HepG2 (cell line): ENCODE results near the gene AGBL1. TPM values are rescaled to one million over a fixed set of nuclear protein-coding genes. Genes with fewer than 3 reads are reported as not detected.

Experiments used
- ATAC-seq: fragments of 200-7000 bp; cut with Tn5 transposase; 3 replicates; pipeline ENCODE4 v1.9.1; 2020; ENCODE audit warnings: mild to moderate bottlenecking, moderate library complexity
- BruUV-seq: library from RNA; stranded (reverse); fragments of 400-500 nt; replicated peaks from 2 replicates; lab custom pipeline; 2021; lab: Mats Ljungman, UMichigan
- CTCF ChIA-PET: fragments of 300-600 bp; formaldehyde crosslinking; extraction: SDS; loops from one replicate; lab custom pipeline; 2021; ENCODE audit warnings: low total read pairs, inconsistent platforms, low intra/inter-chr PET ratio; lab: Yijun Ruan, JAX
- POLR2A ChIA-PET: fragments of 350-600 bp; sonication (Branson Sonifier 250); formaldehyde crosslinking; loops from one replicate; lab custom pipeline; 2020; ENCODE audit warnings: antibody characterized with exemption, inconsistent platforms; lab: Yijun Ruan, JAX
- DNase-seq: peaks from one replicate; pipeline ENCODE4 v3.0.0-alpha.2; 2015; ENCODE audit warnings: low spot score
- FAIRE-seq: peaks from 3 replicates; lab custom pipeline; 2011; peaks lifted over from hg19 to GRCh38; lab: Jason Lieb, UNC
- H2AFZ ChIP-seq: one replicate; pipeline ENCODE4 v1.6.1; 2011; ENCODE audit warnings: low read length, inconsistent platforms
- H3K27ac ChIP-seq: fragments of 300-600 bp; 3 replicates; pipeline ENCODE4 v1.8.0; 2011; ENCODE audit warnings: mixed run types, mild to moderate bottlenecking, mixed read lengths, low read length, inconsistent platforms; ENCODE audit not compliant: insufficient read depth; ENCODE audit errors: extremely low read length
- H3K27me3 ChIP-seq, 2 experiments: fragments of 200-600 bp in 1 of 2; 2 replicates in 1 of 2; 3 replicates in 1 of 2; pipeline versions ENCODE4 v1.6.0 to v1.8.0; 2011; ENCODE audit warnings: low read length in 2 of 2, mild to moderate bottlenecking in 2 of 2, moderate library complexity in 2 of 2, inconsistent platforms in 1 of 2; ENCODE audit not compliant: insufficient read depth in 2 of 2, control insufficient read depth in 1 of 2
- H3K36me3 ChIP-seq, 2 experiments: fragments of 200-600 bp in 1 of 2; replicated peaks in 1 of 2; 2 replicates in 1 of 2; 3 replicates in 1 of 2; pipeline versions ENCODE4 v1.5.1 to v1.8.0; 2011; ENCODE audit warnings: low read length in 2 of 2, inconsistent platforms in 1 of 2; ENCODE audit not compliant: insufficient read depth in 2 of 2, control insufficient read depth in 1 of 2
- H3K4me1 ChIP-seq: 2 replicates; pipeline ENCODE4 v1.5.1; 2012; ENCODE audit warnings: low read length, inconsistent platforms; ENCODE audit not compliant: insufficient read depth
- H3K4me2 ChIP-seq: 2 replicates; pipeline ENCODE4 v1.6.0; 2011; ENCODE audit warnings: low read depth, low read length, inconsistent platforms
- H3K4me3 ChIP-seq, 3 experiments: fragments of 200-600 bp in 1 of 3; sonication (generic), shearing (Covaris generic) in 1 of 3; replicated peaks in 1 of 3; 2 replicates each; pipeline ENCODE4 v1.5.1; 2011 to 2016; ENCODE audit warnings: low read length in 3 of 3, inconsistent platforms in 2 of 3, low read depth in 2 of 3, mild to moderate bottlenecking in 2 of 3, control low read depth in 1 of 3, mixed read lengths in 1 of 3; ENCODE audit not compliant: insufficient read depth in 1 of 3
- H3K79me2 ChIP-seq: one replicate; pipeline ENCODE4 v1.6.1; 2011; ENCODE audit warnings: low read length, inconsistent platforms; ENCODE audit not compliant: insufficient read depth
- H3K9ac ChIP-seq: 2 replicates; pipeline ENCODE4 v1.6.0; 2011; ENCODE audit warnings: mild to moderate bottlenecking, low read depth, low read length, inconsistent platforms; ENCODE audit not compliant: insufficient read depth
- H3K9me3 ChIP-seq: 2 replicates; pipeline ENCODE4 v1.5.1; 2012; ENCODE audit warnings: mild to moderate bottlenecking, low read length
- H4K20me1 ChIP-seq: 2 replicates; pipeline ENCODE4 v1.6.0; 2011; ENCODE audit warnings: inconsistent platforms, mild to moderate bottlenecking, low read length, moderate library complexity; ENCODE audit not compliant: insufficient read depth
- IKZF4 ChIP-seq: sonication (generic); formaldehyde crosslinking; IDR thresholded peaks from 2 replicates; pipeline ENCODE4 v1.5.1; 2020; ENCODE audit warnings: borderline replicate concordance, mild to moderate bottlenecking, low read depth, missing genetic modification reagents; ENCODE audit errors: not compliant biosample characterization
- KDM2A ChIP-seq: sonication (generic); formaldehyde crosslinking; IDR thresholded peaks from 2 replicates; pipeline ENCODE4 v1.4.0; 2020; ENCODE audit warnings: low read depth, missing genetic modification reagents, borderline replicate concordance
- KDM5A ChIP-seq: fragments of 200-600 bp; sonication (generic); IDR thresholded peaks from 2 replicates; pipeline ENCODE4 v1.7.0; 2018; ENCODE audit warnings: antibody characterized with exemption, mild to moderate bottlenecking, low read length, borderline replicate concordance
- NFIB ChIP-seq: sonication (generic); formaldehyde crosslinking; IDR thresholded peaks from 2 replicates; pipeline ENCODE4 v1.9.0; 2021; ENCODE audit warnings: missing genetic modification reagents, mild to moderate bottlenecking, borderline replicate concordance
- NFKB2 ChIP-seq: sonication (generic); formaldehyde crosslinking; IDR thresholded peaks from 2 replicates; pipeline ENCODE4 v1.4.0; 2020; ENCODE audit warnings: missing genetic modification reagents, borderline replicate concordance
- NFKBIZ ChIP-seq: IDR thresholded peaks from 2 replicates; pipeline ENCODE4 v1.6.1; 2018; ENCODE audit warnings: missing genetic modification reagents, missing compliant biosample characterization
- POLR2AphosphoS5 ChIP-seq: IDR thresholded peaks from 2 replicates; pipeline ENCODE4 v1.6.1; 2012; ENCODE audit warnings: low read depth, low read length
- RARA ChIP-seq: IDR thresholded peaks from 2 replicates; pipeline ENCODE4 v1.6.1; 2016; ENCODE audit warnings: missing genetic modification reagents, missing compliant biosample characterization
- RARG ChIP-seq: sonication (generic); formaldehyde crosslinking; IDR thresholded peaks from 2 replicates; pipeline ENCODE4 v1.4.0; 2020; ENCODE audit warnings: low read depth, mild to moderate bottlenecking, missing genetic modification reagents
- TMF1 ChIP-seq: sonication (generic); formaldehyde crosslinking; IDR thresholded peaks from 2 replicates; pipeline ENCODE4 v1.8.1; 2022; ENCODE audit warnings: low read depth, missing genetic modification reagents
- ZMYM4 ChIP-seq: sonication (generic); formaldehyde crosslinking; IDR thresholded peaks from 2 replicates; pipeline ENCODE4 v1.8.1; 2023; ENCODE audit warnings: mild to moderate bottlenecking, missing genetic modification reagents
- ZNF777 ChIP-seq: sonication (generic); formaldehyde crosslinking; IDR thresholded peaks from 2 replicates; pipeline ENCODE4 v1.4.0; 2020; ENCODE audit warnings: missing genetic modification reagents
- ZNF781 ChIP-seq: sonication (generic); formaldehyde crosslinking; IDR thresholded peaks from 2 replicates; pipeline ENCODE4 v1.5.1; 2020; ENCODE audit warnings: borderline replicate concordance, mild to moderate bottlenecking, missing genetic modification reagents; ENCODE audit errors: not compliant biosample characterization
- ZNF841 ChIP-seq: sonication (generic); formaldehyde crosslinking; IDR thresholded peaks from 2 replicates; pipeline ENCODE4 v1.8.1; 2023; ENCODE audit warnings: missing genetic modification reagents, borderline replicate concordance
- WGBS: methylation state at CpG from one replicate; pipeline ENCODE4 v1.1.6; 2017; ENCODE audit warnings: low lambda C conversion rate; 5-methylcytosine and 5-hydroxymethylcytosine counted together
- in situ Hi-C: cut with HindIII; loops from 2 replicates; pipeline ENCODE4 v1.10.0; 2017; ENCODE audit warnings: low pct_unique_long_range_greater_than_20kb; ENCODE audit not compliant: extremely low pct_ligation_motif_present
- intact Hi-C: fragments of 100-400 bp; cut with micrococcal nuclease; formaldehyde crosslinking; loops from one replicate; pipeline ENCODE4 v1.10.0; 2022; ENCODE audit not compliant: unreplicated experiment
- polyA plus RNA-seq, 8 experiments: library from polyadenylated mRNA; depleted of rRNA in 3 of 8; stranded (reverse) in 7 of 8; unstranded in 1 of 8; fragments of >200 nt; fragmentation: Illumina TruSeq in 4 of 8; extraction: Trizol in 4 of 8; gene quantifications; 2 replicates each; pipeline versions ENCODE4 v1.2.1 to v1.2.3, GENCODE V29; 2011 to 2016; ENCODE audit warnings: low read depth in 4 of 8, missing spikeins in 1 of 8, mixed read lengths in 1 of 8; ENCODE audit not compliant: insufficient read depth in 1 of 8
- total RNA-seq, 5 experiments: library from RNA; depleted of rRNA; stranded (reverse); fragments of >200 nt; fragmentation: Illumina TruSeq; extraction: Trizol; gene quantifications; 2 replicates each; pipeline ENCODE4 v1.2.3, GENCODE V29; 2016; ENCODE audit warnings: low read depth in 1 of 5
- TF ChIP-seq, protein P1 (sequence below): sonication (generic); formaldehyde crosslinking; conservative IDR thresholded peaks from 2 replicates; pipeline ENCODE4 v1.4.0; 2020; ENCODE audit warnings: missing genetic modification reagents
- TF ChIP-seq, protein P2 (sequence below): conservative IDR thresholded peaks from 2 replicates; pipeline ENCODE4 v1.6.1; 2018; ENCODE audit warnings: missing genetic modification reagents
- TF ChIP-seq, protein P3 (sequence below): sonication (generic); formaldehyde crosslinking; IDR thresholded peaks from 2 replicates; pipeline ENCODE4 v1.4.0; 2020; ENCODE audit warnings: low read depth, mild to moderate bottlenecking, missing genetic modification reagents
- TF ChIP-seq, protein P4 (sequence below): sonication (generic); formaldehyde crosslinking; IDR thresholded peaks from 2 replicates; pipeline ENCODE4 v1.5.0; 2020; ENCODE audit warnings: mild to moderate bottlenecking, low read depth, missing genetic modification reagents, borderline replicate concordance
- TF ChIP-seq, protein P5 (sequence below): sonication (generic); formaldehyde crosslinking; IDR thresholded peaks from 2 replicates; pipeline ENCODE4 v1.4.0; 2020; ENCODE audit warnings: missing genetic modification reagents, mild to moderate bottlenecking, borderline replicate concordance

The AGBL1 gene
- total and polyA plus RNA-seq, 2 of the 13 experiments (the other 11 are each of a cell fraction or from before 2014, with no cell fraction given) = 0.01 TPM; not detected in 1

DNA sequence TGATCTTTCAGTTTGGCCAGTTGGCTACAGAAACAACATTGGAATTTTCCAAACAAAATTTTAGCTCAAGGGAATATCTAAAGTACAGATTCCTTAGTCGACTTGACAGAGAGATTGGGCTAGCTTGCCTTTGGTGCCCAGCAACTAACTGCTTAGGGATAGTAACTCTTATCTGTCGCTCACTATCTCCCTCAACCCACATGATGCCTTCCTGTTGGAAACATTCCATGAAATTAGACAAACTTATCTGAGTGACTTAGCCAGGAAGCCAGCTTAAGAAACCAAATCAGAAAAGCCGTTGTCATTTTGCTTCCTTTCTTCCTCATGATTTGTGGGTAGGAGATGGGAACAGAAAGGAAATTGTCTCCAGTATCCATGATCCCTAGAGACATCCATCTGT, 791.2 kb downstream of the AGBL1 start:
- CTCF ChIA-PET = no interaction called here
- TF ChIP-seq KDM2A (CRISPR knock-in tag) = no peak
- TF ChIP-seq NFKB2 (CRISPR knock-in tag) = no peak
- no peak for TF ChIP-seq NFKBIZ (CRISPR knock-in tag)
- TF ChIP-seq IKZF4 (CRISPR knock-in tag) = no peak
- TF ChIP-seq ZMYM4 (CRISPR knock-in tag) = no peak
- TF ChIP-seq ZNF777 (CRISPR knock-in tag) = no peak
- TF ChIP-seq, protein P1, sequence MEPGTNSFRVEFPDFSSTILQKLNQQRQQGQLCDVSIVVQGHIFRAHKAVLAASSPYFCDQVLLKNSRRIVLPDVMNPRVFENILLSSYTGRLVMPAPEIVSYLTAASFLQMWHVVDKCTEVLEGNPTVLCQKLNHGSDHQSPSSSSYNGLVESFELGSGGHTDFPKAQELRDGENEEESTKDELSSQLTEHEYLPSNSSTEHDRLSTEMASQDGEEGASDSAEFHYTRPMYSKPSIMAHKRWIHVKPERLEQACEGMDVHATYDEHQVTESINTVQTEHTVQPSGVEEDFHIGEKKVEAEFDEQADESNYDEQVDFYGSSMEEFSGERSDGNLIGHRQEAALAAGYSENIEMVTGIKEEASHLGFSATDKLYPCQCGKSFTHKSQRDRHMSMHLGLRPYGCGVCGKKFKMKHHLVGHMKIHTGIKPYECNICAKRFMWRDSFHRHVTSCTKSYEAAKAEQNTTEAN (CRISPR knock-in tag) = no peak
- no peak for TF ChIP-seq NFIB (CRISPR knock-in tag)
- TF ChIP-seq ZNF841 (CRISPR knock-in tag) = no peak
- no peak for TF ChIP-seq POLR2AphosphoS5
- TF ChIP-seq, protein P2, sequence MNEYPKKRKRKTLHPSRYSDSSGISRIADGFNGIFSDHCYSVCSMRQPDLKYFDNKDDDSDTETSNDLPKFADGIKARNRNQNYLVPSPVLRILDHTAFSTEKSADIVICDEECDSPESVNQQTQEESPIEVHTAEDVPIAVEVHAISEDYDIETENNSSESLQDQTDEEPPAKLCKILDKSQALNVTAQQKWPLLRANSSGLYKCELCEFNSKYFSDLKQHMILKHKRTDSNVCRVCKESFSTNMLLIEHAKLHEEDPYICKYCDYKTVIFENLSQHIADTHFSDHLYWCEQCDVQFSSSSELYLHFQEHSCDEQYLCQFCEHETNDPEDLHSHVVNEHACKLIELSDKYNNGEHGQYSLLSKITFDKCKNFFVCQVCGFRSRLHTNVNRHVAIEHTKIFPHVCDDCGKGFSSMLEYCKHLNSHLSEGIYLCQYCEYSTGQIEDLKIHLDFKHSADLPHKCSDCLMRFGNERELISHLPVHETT = no peak
- TF ChIP-seq, protein P3, sequence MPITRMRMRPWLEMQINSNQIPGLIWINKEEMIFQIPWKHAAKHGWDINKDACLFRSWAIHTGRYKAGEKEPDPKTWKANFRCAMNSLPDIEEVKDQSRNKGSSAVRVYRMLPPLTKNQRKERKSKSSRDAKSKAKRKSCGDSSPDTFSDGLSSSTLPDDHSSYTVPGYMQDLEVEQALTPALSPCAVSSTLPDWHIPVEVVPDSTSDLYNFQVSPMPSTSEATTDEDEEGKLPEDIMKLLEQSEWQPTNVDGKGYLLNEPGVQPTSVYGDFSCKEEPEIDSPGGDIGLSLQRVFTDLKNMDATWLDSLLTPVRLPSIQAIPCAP (CRISPR knock-in tag) = no peak
- TF ChIP-seq KDM5A = no peak
- TF ChIP-seq, protein P4, sequence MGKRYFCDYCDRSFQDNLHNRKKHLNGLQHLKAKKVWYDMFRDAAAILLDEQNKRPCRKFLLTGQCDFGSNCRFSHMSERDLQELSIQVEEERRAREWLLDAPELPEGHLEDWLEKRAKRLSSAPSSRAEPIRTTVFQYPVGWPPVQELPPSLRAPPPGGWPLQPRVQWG (CRISPR knock-in tag) = no peak
- TF ChIP-seq RARG (CRISPR knock-in tag) = no peak
- no peak for TF ChIP-seq ZNF781 (CRISPR knock-in tag)
- TF ChIP-seq RARA (CRISPR knock-in tag) = no peak
- no peak for TF ChIP-seq TMF1 (CRISPR knock-in tag)
- TF ChIP-seq, protein P5, sequence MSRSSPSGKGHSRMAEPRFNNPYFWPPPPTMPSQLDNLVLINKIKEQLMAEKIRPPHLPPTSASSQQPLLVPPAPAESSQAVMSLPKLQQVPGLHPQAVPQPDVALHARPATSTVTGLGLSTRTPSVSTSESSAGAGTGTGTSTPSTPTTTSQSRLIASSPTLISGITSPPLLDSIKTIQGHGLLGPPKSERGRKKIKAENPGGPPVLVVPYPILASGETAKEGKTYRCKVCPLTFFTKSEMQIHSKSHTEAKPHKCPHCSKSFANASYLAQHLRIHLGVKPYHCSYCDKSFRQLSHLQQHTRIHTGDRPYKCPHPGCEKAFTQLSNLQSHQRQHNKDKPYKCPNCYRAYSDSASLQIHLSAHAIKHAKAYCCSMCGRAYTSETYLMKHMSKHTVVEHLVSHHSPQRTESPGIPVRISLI (CRISPR knock-in tag) = no peak
- Histone ChIP-seq H3K4me3 (no peak overlapping the region), H3K79me2 (no peaks in the 10 kb centered on the region), H3K4me2 (no peak overlapping the region), H4K20me1 (no peaks in the 10 kb centered on the region), H3K4me1 (no peaks in the 10 kb centered on the region), H3K27ac (no peak overlapping the region), H3K27me3 (no peaks in the 10 kb centered on the region), H3K9me3 (peaks cover 82% of the 10 kb centered on the region), H2AFZ (no peak overlapping the region), H3K9ac (no peak overlapping the region), H3K36me3 (no peaks in the 10 kb centered on the region)
- FAIRE-seq (no peak), DNase-seq (no peak), ATAC-seq (no peak)
- intact Hi-C loops (no loop called here), in situ Hi-C loops (no loop called here)
- POLR2A ChIA-PET = no interaction called here
- BruUV-seq = no TSS peak
- WGBS = 2% methylated on average over 3 of the region's 3 CpGs
